ENCODE results near the gene IST1. TPM values are rescaled to one million over a fixed set of nuclear protein-coding genes. Genes with fewer than 3 reads are reported as not detected.

IST1 gene
- total RNA-seq, 1 donor from 2014 or later = 309 TPM

- Mint-ChIP-seq H3K27me3 (ENCODE audit: low read depth) (peaks cover 6% of the 10 kb centered on the region), H3K4me1 (no peaks in the 10 kb centered on the region), H3K36me3 (no peaks in the 10 kb centered on the region), H3K4me3 (no peak overlapping the region), H3K9me3 (no peaks in the 10 kb centered on the region), H3K27ac (no peak overlapping the region)
- DNase-seq (ENCODE audit: low spot score in 2 of 2, unreplicated experiment in 2 of 2) = no peak
- TF ChIP-seq CTCF (IDR thresholded peaks at IDR 0.05; ENCODE audit: unreplicated experiment) = no peak
Observed at GRCh38 chr16:71974068-71974818, 78.9 kb downstream of the IST1 start.

Other genes with a start within 250 kb of the IST1 start
- gene PHLPP2, start 170.8 kb upstream of the IST1 start, total RNA-seq = 18.2 to 19.0 TPM (median 18.6 TPM) in 3 replicates
- gene AP1G1, start 86.7 kb upstream of the IST1 start, total RNA-seq = 103 to 109 TPM (median 108 TPM) in 3 replicates
- gene ATXN1L, start 49.6 kb upstream of the IST1 start, total RNA-seq = 31.6 to 32.5 TPM (median 31.9 TPM) in 3 replicates
- gene ZNF821, start 11.3 kb upstream of the IST1 start, total RNA-seq = 25.2 to 28.8 TPM (median 27.1 TPM) in 3 replicates
- 0.04 to 0.05 TPM in 2 of 3 replicates, not detected in the other for gene PKD1L3, start 104.9 kb downstream of the IST1 start, total RNA-seq
- gene DHODH, start 113.2 kb downstream of the IST1 start, total RNA-seq = 9.2 to 11.7 TPM (median 11.5 TPM) in 3 replicates
- gene HP, start 159.0 kb downstream of the IST1 start, total RNA-seq = not detected in 3 replicates
- gene HPR, start 167.7 kb downstream of the IST1 start, total RNA-seq = 0.22 to 0.33 TPM (median 0.29 TPM) in 3 replicates
- 16.1 to 17.6 TPM (median 16.7 TPM) in 3 replicates for gene TXNL4B, start 198.1 kb downstream of the IST1 start, total RNA-seq
- 83.8 to 90.9 TPM (median 85.4 TPM) in 3 replicates for gene DHX38, start 198.3 kb downstream of the IST1 start, total RNA-seq

All from mesothelial cell of epicardium (in vitro differentiated cells).